WTC11 (cell line): ENCODE data around the gene ADD2. TPM values are rescaled to one million over a fixed set of nuclear protein-coding genes. Genes with fewer than 3 reads are reported as not detected.

Experiments used
- ATAC-seq: fragments of 200-7000 bp; cut with Tn5 transposase; 2 replicates; pipeline ENCODE4 v1.10.0; 2021; ENCODE audit warnings: mild to moderate bottlenecking, moderate library complexity
- CTCF ChIA-PET: fragments of 300-600 bp; sonication (Branson Sonifier 250); formaldehyde crosslinking; loops from one replicate; lab custom pipeline; 2021; ENCODE audit warnings: antibody characterized with exemption; lab: Charles Lee
- POLR2A ChIA-PET: fragments of 350-600 bp; sonication (Branson Sonifier 250); formaldehyde crosslinking; loops from one replicate; lab custom pipeline; 2021; ENCODE audit warnings: antibody characterized with exemption; lab: Charles Lee
- DNase-seq: peaks from one replicate; pipeline ENCODE4 v3.0.0; 2021; ENCODE audit warnings: low spot score
- H3K27ac Mint-ChIP-seq: 2 replicates; pipeline ENCODE4 v1.8.0; 2021; ENCODE audit warnings: mixed read lengths
- H3K27me3 Mint-ChIP-seq: 2 replicates; pipeline ENCODE4 v1.8.0; 2021; ENCODE audit warnings: low read depth, mild to moderate bottlenecking, moderate library complexity, mixed read lengths
- H3K36me3 Mint-ChIP-seq: 2 replicates; pipeline ENCODE4 v1.8.0; 2021; ENCODE audit warnings: mixed read lengths
- H3K4me1 Mint-ChIP-seq: 2 replicates; pipeline ENCODE4 v1.8.0; 2022; ENCODE audit warnings: mixed read lengths
- H3K4me3 Mint-ChIP-seq: 2 replicates; pipeline ENCODE4 v1.8.0; 2021; ENCODE audit warnings: mild to moderate bottlenecking, moderate library complexity, mixed read lengths
- H3K9me3 Mint-ChIP-seq: 2 replicates; pipeline ENCODE4 v1.8.0; 2021; ENCODE audit warnings: mixed read lengths
- AFF4 ChIP-seq: sonication (generic); formaldehyde crosslinking; IDR thresholded peaks from 2 replicates; pipeline ENCODE4 v1.8.1; 2023; ENCODE audit warnings: mild to moderate bottlenecking, missing genetic modification reagents, borderline replicate concordance
- ATF1 ChIP-seq: sonication (generic); formaldehyde crosslinking; IDR thresholded peaks from 2 replicates; pipeline ENCODE4 v1.8.1; 2023; ENCODE audit warnings: mild to moderate bottlenecking, moderate library complexity, missing genetic modification reagents
- ATF6 ChIP-seq: sonication (generic); formaldehyde crosslinking; IDR thresholded peaks from 2 replicates; pipeline ENCODE4 v1.8.1; 2023; ENCODE audit warnings: mild to moderate bottlenecking, missing genetic modification reagents
- CDX4 ChIP-seq: fragments of 250-450 bp; sonication (Bioruptor Pico); IDR thresholded peaks from 2 replicates; pipeline ENCODE4 v1.9.0; 2021; ENCODE audit warnings: moderate library complexity, mild to moderate bottlenecking, inconsistent platforms, borderline replicate concordance
- CREM ChIP-seq: sonication (generic); formaldehyde crosslinking; IDR thresholded peaks from 2 replicates; pipeline ENCODE4 v1.8.1; 2022; ENCODE audit warnings: mild to moderate bottlenecking, missing genetic modification reagents, moderate library complexity
- CTCF ChIP-seq: fragments of 200-600 bp; IDR thresholded peaks from 2 replicates; pipeline ENCODE4 v1.8.0; 2022; ENCODE audit warnings: antibody characterized with exemption
- FOXJ3 ChIP-seq: sonication (generic); formaldehyde crosslinking; IDR thresholded peaks from 2 replicates; pipeline ENCODE4 v1.9.0; 2021; ENCODE audit warnings: missing genetic modification reagents, mild to moderate bottlenecking, borderline replicate concordance
- GTF2I ChIP-seq: fragments of 250-450 bp; sonication (Bioruptor Pico); conservative IDR thresholded peaks from 2 replicates; pipeline ENCODE4 v1.4.0; 2021; ENCODE audit warnings: mild to moderate bottlenecking
- JAZF1 ChIP-seq: fragments of 250-450 bp; sonication (Bioruptor Pico); IDR thresholded peaks from 2 replicates; pipeline ENCODE4 v1.9.0; 2021; ENCODE audit warnings: moderate library complexity, mild to moderate bottlenecking, inconsistent platforms
- JUN ChIP-seq: sonication (generic); formaldehyde crosslinking; IDR thresholded peaks from 2 replicates; pipeline ENCODE4 v1.8.0; 2023; ENCODE audit warnings: mild to moderate bottlenecking, missing genetic modification reagents
- MXD4 ChIP-seq: fragments of 250-450 bp; sonication (Bioruptor Pico); IDR thresholded peaks from 2 replicates; pipeline ENCODE4 v1.8.0; 2021; ENCODE audit warnings: mild to moderate bottlenecking, moderate library complexity, borderline replicate concordance
- NR2C2 ChIP-seq: sonication (generic); formaldehyde crosslinking; IDR thresholded peaks from 2 replicates; pipeline ENCODE4 v1.8.0; 2022; ENCODE audit warnings: mild to moderate bottlenecking, missing genetic modification reagents
- NR3C1 ChIP-seq: sonication (generic); formaldehyde crosslinking; conservative IDR thresholded peaks from 2 replicates; pipeline ENCODE4 v1.8.1; 2023; ENCODE audit warnings: low read depth, mild to moderate bottlenecking, missing genetic modification reagents
- SMAD4 ChIP-seq: sonication (generic); formaldehyde crosslinking; IDR thresholded peaks from 2 replicates; pipeline ENCODE4 v1.8.0; 2022; ENCODE audit warnings: mild to moderate bottlenecking, missing genetic modification reagents
- SOX15 ChIP-seq: fragments of 250-450 bp; sonication (Bioruptor Pico); IDR thresholded peaks from 2 replicates; pipeline ENCODE4 v1.9.0; 2021; ENCODE audit warnings: mild to moderate bottlenecking
- TEAD1 ChIP-seq: sonication (generic); formaldehyde crosslinking; IDR thresholded peaks from 2 replicates; pipeline ENCODE4 v1.8.0; 2022; ENCODE audit warnings: mild to moderate bottlenecking, missing genetic modification reagents
- ZNF121 ChIP-seq: sonication (generic); formaldehyde crosslinking; IDR thresholded peaks from 2 replicates; pipeline ENCODE4 v1.8.0; 2023; ENCODE audit warnings: missing genetic modification reagents
- ZNF281 ChIP-seq: sonication (generic); formaldehyde crosslinking; IDR thresholded peaks from 2 replicates; pipeline ENCODE4 v1.8.0; 2023; ENCODE audit warnings: mild to moderate bottlenecking, missing genetic modification reagents
- ZNF317 ChIP-seq: sonication (generic); formaldehyde crosslinking; IDR thresholded peaks from 2 replicates; pipeline ENCODE4 v1.8.1; 2023; ENCODE audit warnings: low read depth, mild to moderate bottlenecking, moderate library complexity, missing genetic modification reagents, borderline replicate concordance
- ZNF396 ChIP-seq: fragments of 250-450 bp; sonication (Bioruptor Pico); IDR thresholded peaks from 2 replicates; pipeline ENCODE4 v1.8.0; 2021; ENCODE audit warnings: mild to moderate bottlenecking, moderate library complexity, borderline replicate concordance
- ZNF423 ChIP-seq: fragments of 250-450 bp; sonication (Bioruptor Pico); IDR thresholded peaks from 2 replicates; pipeline ENCODE4 v2.1.2; 2022; ENCODE audit warnings: mild to moderate bottlenecking, moderate library complexity
- ZNF425 ChIP-seq: fragments of 250-450 bp; sonication (Bioruptor Pico); conservative IDR thresholded peaks from 2 replicates; pipeline ENCODE4 v1.9.0; 2021; ENCODE audit warnings: mild to moderate bottlenecking
- total RNA-seq: library from RNA; stranded (reverse); gene quantifications from 3 replicates; pipeline ENCODE4 v1.2.3, GENCODE V29; 2021

ADD2 gene
- total RNA-seq, 1 experiment from 2014 or later, result 196 TPM

GRCh38 chr2:70797506-70797905, 29.5 kb upstream of the ADD2 start (continued):
- TF ChIP-seq ZNF425 (CRISPR knock-in tag), result no peak
- no peak for TF ChIP-seq ATF1
- no peak for TF ChIP-seq NR2C2 (CRISPR knock-in tag)
- TF ChIP-seq SOX15 (CRISPR knock-in tag), result no peak
- no peak for TF ChIP-seq AFF4 (CRISPR knock-in tag)
- no peak for TF ChIP-seq ATF6 (CRISPR knock-in tag)

GRCh38 chr2:70796262-70796661, 28.3 kb upstream of the ADD2 start:
- Mint-ChIP-seq H3K36me3 (peaks cover 12% of the 10 kb centered on the region), H3K4me1 (peaks cover 3% of the 10 kb centered on the region; the same call in 1 of the 2 replicates), H3K27ac (no peak overlapping the region), H3K9me3 (peaks cover 25% of the 10 kb centered on the region), H3K4me3 (no peak overlapping the region), H3K27me3 (peaks cover 97% of the 10 kb centered on the region)
- DNase-seq (no peak), ATAC-seq (no peak)
- ChIA-PET POLR2A (no interaction called here), CTCF (interaction anchor here (0.9 to 1.4 kb wide), 6 partner anchors 10 to 188 kb away, joined by 3 to 6 read pairs (median 3); no protein-coding TSS in a partner anchor)
- no peak for TF ChIP-seq CREM
- no peak for TF ChIP-seq ZNF281 (CRISPR knock-in tag)
- TF ChIP-seq GTF2I (CRISPR knock-in tag), result no peak
- no peak for TF ChIP-seq CTCF
- TF ChIP-seq MXD4 (CRISPR knock-in tag), result no peak
- no peak for TF ChIP-seq TEAD1 (CRISPR knock-in tag)
- TF ChIP-seq ZNF121 (CRISPR knock-in tag), result no peak
- TF ChIP-seq SMAD4 (CRISPR knock-in tag), result no peak
- no peak for TF ChIP-seq ZNF396
- TF ChIP-seq JAZF1, result no peak
- TF ChIP-seq JUN, result no peak
- no peak for TF ChIP-seq CDX4 (CRISPR knock-in tag)
- TF ChIP-seq ZNF423 (CRISPR knock-in tag), result no peak
- no peak for TF ChIP-seq NR3C1 (CRISPR knock-in tag)
- TF ChIP-seq NR2C2 (CRISPR knock-in tag), result no peak
- no peak for TF ChIP-seq ZNF317 (CRISPR knock-in tag)
- no peak for TF ChIP-seq FOXJ3 (CRISPR knock-in tag)
